Mesothelial cell of epicardium (in vitro differentiated cells): ENCODE data around the gene ELP5. TPM values are rescaled to one million over a fixed set of nuclear protein-coding genes. Genes with fewer than 3 reads are reported as not detected.

Source experiments
- DNase-seq, 2 experiments: peaks; one replicate each; pipeline ENCODE4 v3.0.0; 2021; ENCODE audit warnings: low spot score in 2 of 2; ENCODE audit not compliant: unreplicated experiment in 2 of 2
- H3K27ac Mint-ChIP-seq: 2 replicates; pipeline ENCODE4 v1.8.0; 2021; ENCODE audit warnings: mixed read lengths
- H3K27me3 Mint-ChIP-seq: 2 replicates; pipeline ENCODE4 v1.8.0; 2021; ENCODE audit warnings: low read depth, mixed read lengths
- H3K36me3 Mint-ChIP-seq: 2 replicates; pipeline ENCODE4 v1.8.0; 2021; ENCODE audit warnings: mixed read lengths
- H3K4me1 Mint-ChIP-seq: 2 replicates; pipeline ENCODE4 v1.8.0; 2021; ENCODE audit warnings: mixed read lengths
- H3K4me3 Mint-ChIP-seq: 2 replicates; pipeline ENCODE4 v1.8.0; 2021; ENCODE audit warnings: mild to moderate bottlenecking, moderate library complexity, mixed read lengths
- H3K9me3 Mint-ChIP-seq: 2 replicates; pipeline ENCODE4 v1.8.0; 2021; ENCODE audit warnings: mixed read lengths
- CTCF ChIP-seq: fragments of 200-600 bp; sonication (generic); IDR thresholded peaks from one replicate; pipeline ENCODE4 v1.5.0; 2021; ENCODE audit warnings: antibody characterized with exemption; ENCODE audit not compliant: unreplicated experiment
- total RNA-seq: library from RNA; stranded (reverse); gene quantifications from 3 replicates; pipeline ENCODE4 v1.2.1, GENCODE V29; 2021

The ELP5 gene
- total RNA-seq, 1 donor from 2014 or later = 37.9 TPM

DNA sequence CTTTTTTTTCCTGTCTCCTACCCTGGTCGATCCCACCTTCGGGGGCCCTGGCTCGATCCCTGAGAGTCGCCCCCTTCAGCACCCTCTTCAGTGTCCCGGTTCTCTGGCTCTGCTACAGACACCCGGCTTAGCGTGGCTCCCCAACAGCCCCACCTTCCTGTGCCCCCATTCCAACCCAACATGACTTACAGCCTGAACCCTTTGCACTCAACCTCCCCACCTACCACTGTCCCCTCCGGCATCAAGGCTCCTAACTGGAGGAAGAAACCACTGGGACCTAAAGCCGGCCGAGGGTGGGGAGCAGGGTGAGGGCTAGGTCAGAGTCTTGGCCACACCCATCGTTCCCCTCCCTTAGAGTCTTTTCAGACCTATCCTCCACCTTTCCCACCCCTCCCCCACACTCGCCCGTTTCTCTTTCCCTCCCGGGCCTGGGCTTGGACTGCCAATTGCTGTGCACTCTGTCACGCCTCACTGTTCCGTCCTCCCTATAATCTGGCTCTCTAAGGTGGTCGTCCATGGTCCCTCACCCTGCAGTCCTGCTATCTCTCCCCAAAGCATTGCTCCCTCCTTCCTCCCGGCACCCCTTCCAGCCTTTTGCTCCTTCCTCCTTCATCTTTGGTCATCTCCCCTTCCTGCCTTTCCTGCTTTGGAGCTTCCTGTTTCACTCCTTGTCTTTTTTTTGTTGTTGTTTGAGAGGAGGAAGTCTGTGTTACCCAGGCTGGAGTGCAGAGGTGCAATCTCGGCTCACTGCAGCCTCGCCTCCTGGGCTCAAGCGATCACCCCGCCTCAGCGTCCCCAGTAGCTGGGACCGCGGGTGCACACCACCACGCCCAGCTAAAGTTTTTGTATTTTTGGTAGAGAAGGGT is 11.2 kb downstream of the ELP5 start:
- no peaks in the 10 kb centered on the region for H3K9me3 Mint-ChIP-seq
- DNase-seq = no peak
- H3K4me1 Mint-ChIP-seq = peaks cover 21% of the 10 kb centered on the region
- peak overlapping the region; percentile 96 for H3K27ac Mint-ChIP-seq
- peak overlapping the region; percentile 90 for H3K4me3 Mint-ChIP-seq
- no peak for TF ChIP-seq CTCF
- peaks cover 38% of the 10 kb centered on the region for H3K27me3 Mint-ChIP-seq
- H3K36me3 Mint-ChIP-seq = no peaks in the 10 kb centered on the region

DNA sequence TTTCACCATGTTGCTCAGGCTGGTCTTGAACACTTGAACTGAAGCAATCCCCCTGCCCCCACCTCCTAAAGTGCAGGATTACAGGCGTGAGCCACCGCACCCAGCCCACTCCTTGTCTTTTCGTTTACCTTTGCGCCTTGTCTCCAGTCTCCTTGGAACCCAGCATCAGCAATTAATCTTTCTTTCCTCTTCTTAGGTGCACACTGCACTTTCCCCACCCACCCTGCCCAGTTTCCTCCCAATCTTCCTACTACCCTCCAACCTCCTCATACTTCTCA is 11.7 kb downstream of the ELP5 start:
- peak overlapping the region; percentile 90 for H3K4me3 Mint-ChIP-seq
- peaks cover 21% of the 10 kb centered on the region for H3K4me1 Mint-ChIP-seq
- no peak for DNase-seq
- H3K36me3 Mint-ChIP-seq = no peaks in the 10 kb centered on the region
- peak overlapping the region; percentile 96 for H3K27ac Mint-ChIP-seq
- no peak for TF ChIP-seq CTCF
- peaks cover 38% of the 10 kb centered on the region for H3K27me3 Mint-ChIP-seq
- no peaks in the 10 kb centered on the region for H3K9me3 Mint-ChIP-seq

DNA sequence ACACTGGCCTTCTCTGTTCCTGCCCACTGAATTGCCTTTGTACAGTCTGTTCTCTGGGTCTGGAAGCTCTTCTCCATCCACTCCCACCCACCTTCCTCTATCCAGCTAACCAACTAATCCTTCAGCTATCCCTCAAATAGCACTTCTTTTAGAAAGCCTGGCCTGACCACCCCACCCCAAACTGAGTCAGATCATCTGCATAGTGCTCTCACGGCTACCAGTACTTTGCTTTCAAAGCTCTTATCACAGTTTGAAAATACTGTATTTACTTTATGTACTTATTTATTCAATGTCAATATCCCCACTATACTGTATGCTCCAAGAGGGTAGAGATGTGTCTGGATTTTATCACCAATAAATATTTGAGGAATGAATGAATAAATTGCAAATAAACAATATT is 14.8 kb downstream of the ELP5 start:
- Mint-ChIP-seq H3K4me1 (peaks cover 16% of the 10 kb centered on the region), H3K9me3 (no peaks in the 10 kb centered on the region), H3K27me3 (peaks cover 32% of the 10 kb centered on the region), H3K36me3 (no peaks in the 10 kb centered on the region), H3K27ac (peak overlapping the region; percentile 15), H3K4me3 (no peak overlapping the region)
- DNase-seq = no peak
- no peak for TF ChIP-seq CTCF

- H3K27me3 Mint-ChIP-seq = peaks cover 23% of the 10 kb centered on the region
- no peak for DNase-seq
- peaks cover 15% of the 10 kb centered on the region for H3K4me1 Mint-ChIP-seq
- no peak for TF ChIP-seq CTCF
- H3K27ac Mint-ChIP-seq = no peak overlapping the region
- no peak overlapping the region for H3K4me3 Mint-ChIP-seq
- H3K9me3 Mint-ChIP-seq = no peaks in the 10 kb centered on the region
- no peaks in the 10 kb centered on the region for H3K36me3 Mint-ChIP-seq
Observed at GRCh38 chr17:7279448-7279847, 27.4 kb downstream of the ELP5 start.

DNA sequence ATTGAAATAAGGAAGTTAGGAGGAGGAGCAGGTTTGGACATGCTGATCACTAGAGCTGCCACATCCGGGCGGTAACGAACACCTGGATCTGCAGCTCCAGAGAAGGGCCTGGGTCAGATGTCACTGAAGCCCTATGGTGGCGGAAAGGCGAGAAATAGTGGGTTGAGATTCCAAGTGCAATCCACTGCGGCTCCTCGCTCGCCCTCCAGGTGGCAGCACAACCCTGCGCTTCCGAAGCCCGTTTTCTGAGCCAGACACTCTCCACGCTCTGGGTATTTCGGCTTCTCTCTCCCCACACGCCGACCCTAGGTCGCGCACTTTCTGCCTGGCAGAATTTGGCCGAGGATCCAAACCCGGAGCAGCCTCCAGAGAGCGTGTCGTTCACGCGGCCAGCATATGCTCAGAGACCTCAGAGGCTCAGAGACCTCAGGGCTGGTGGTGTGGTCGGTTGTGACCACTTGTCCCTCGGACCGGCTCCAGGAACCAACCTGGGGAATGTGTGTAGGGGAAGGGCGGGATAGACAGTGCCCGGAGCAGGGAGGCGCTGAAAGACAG is 28.6 kb downstream of the ELP5 start:
- peak; percentile 59 to 82 for DNase-seq
- Mint-ChIP-seq H3K27ac (peak overlapping the region; percentile 73), H3K4me3 (peak overlapping the region; percentile 73), H3K9me3 (no peaks in the 10 kb centered on the region), H3K4me1 (peaks cover 15% of the 10 kb centered on the region), H3K27me3 (peaks cover 23% of the 10 kb centered on the region), H3K36me3 (no peaks in the 10 kb centered on the region)
- TF ChIP-seq CTCF = peak; percentile 76
